IMR-90 (cell line): ENCODE measurements around the gene COL4A1.

Experiments
- CEBPB ChIP-seq: IDR thresholded peaks from 2 replicates; pipeline ENCODE4 v1.6.1; 2012; ENCODE audit warnings: low read depth, low read length, improper control_type of control experiment
- CTCF ChIP-seq: conservative IDR thresholded peaks from 2 replicates; pipeline ENCODE4 v1.5.1; 2012; ENCODE audit warnings: mild to moderate bottlenecking, low read depth, low read length, improper control_type of control experiment
- ELK1 ChIP-seq: fragments of 150-350 bp; IDR thresholded peaks from 2 replicates; pipeline ENCODE4 v1.6.1; 2016; ENCODE audit warnings: low read depth, mild to moderate bottlenecking, low read length, moderate library complexity, borderline replicate concordance
- FOS ChIP-seq: fragments of 150-350 bp; IDR thresholded peaks from 2 replicates; pipeline ENCODE4 v1.6.1; 2016; ENCODE audit warnings: low read depth, low read length
- MAFK ChIP-seq: IDR thresholded peaks from 2 replicates; pipeline ENCODE4 v1.6.1; 2012; ENCODE audit warnings: low read depth, low read length, improper control_type of control experiment
- POLR2A ChIP-seq: IDR thresholded peaks from 2 replicates; pipeline ENCODE4 v1.6.1; 2012; ENCODE audit warnings: mild to moderate bottlenecking, low read depth, low read length
- RAD21 ChIP-seq: IDR thresholded peaks from 2 replicates; pipeline ENCODE4 v1.6.1; 2012; ENCODE audit warnings: low read length, improper control_type of control experiment
- RCOR1 ChIP-seq: IDR thresholded peaks from 2 replicates; pipeline ENCODE4 v1.6.1; 2012; ENCODE audit warnings: mild to moderate bottlenecking, low read length, improper control_type of control experiment; ENCODE audit not compliant: insufficient replicate concordance
- RFX5 ChIP-seq: IDR thresholded peaks from 2 replicates; pipeline ENCODE4 v1.8.0; 2012; ENCODE audit warnings: low read depth, mild to moderate bottlenecking, low read length, moderate library complexity
- SMC3 ChIP-seq: fragments of 150-350 bp; IDR thresholded peaks from 2 replicates; pipeline ENCODE4 v1.6.1; 2016; ENCODE audit warnings: low read depth, mild to moderate bottlenecking, antibody characterized with exemption, low read length, moderate library complexity
- TF ChIP-seq, protein P1 (sequence below): fragments of 150-350 bp; IDR thresholded peaks from 2 replicates; pipeline ENCODE4 v1.6.1; 2017; ENCODE audit warnings: mild to moderate bottlenecking, antibody characterized with exemption, low read length, low read depth

- TF ChIP-seq POLR2A, result no peak
- no peak for TF ChIP-seq CEBPB
- TF ChIP-seq CTCF, result no peak
- TF ChIP-seq, protein P1, sequence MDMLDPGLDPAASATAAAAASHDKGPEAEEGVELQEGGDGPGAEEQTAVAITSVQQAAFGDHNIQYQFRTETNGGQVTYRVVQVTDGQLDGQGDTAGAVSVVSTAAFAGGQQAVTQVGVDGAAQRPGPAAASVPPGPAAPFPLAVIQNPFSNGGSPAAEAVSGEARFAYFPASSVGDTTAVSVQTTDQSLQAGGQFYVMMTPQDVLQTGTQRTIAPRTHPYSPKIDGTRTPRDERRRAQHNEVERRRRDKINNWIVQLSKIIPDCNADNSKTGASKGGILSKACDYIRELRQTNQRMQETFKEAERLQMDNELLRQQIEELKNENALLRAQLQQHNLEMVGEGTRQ, result no peak
- TF ChIP-seq MAFK, result no peak
- TF ChIP-seq RCOR1, result no peak
- TF ChIP-seq ELK1, result no peak
- no peak for TF ChIP-seq RFX5
- TF ChIP-seq SMC3, result no peak
- TF ChIP-seq FOS, result no peak
- no peak for TF ChIP-seq RAD21
Observed at GRCh38 chr13:110276553-110276950, 30.4 kb downstream of the COL4A1 start.
